Measurements from ENCODE around the gene ASS1. TPM values are rescaled to one million over a fixed set of nuclear protein-coding genes. Genes with fewer than 3 reads are reported as not detected.

ASS1 gene
- total and polyA plus RNA-seq, 12 donors = 27.4 to 147 (median 53.3) TPM

DNA sequence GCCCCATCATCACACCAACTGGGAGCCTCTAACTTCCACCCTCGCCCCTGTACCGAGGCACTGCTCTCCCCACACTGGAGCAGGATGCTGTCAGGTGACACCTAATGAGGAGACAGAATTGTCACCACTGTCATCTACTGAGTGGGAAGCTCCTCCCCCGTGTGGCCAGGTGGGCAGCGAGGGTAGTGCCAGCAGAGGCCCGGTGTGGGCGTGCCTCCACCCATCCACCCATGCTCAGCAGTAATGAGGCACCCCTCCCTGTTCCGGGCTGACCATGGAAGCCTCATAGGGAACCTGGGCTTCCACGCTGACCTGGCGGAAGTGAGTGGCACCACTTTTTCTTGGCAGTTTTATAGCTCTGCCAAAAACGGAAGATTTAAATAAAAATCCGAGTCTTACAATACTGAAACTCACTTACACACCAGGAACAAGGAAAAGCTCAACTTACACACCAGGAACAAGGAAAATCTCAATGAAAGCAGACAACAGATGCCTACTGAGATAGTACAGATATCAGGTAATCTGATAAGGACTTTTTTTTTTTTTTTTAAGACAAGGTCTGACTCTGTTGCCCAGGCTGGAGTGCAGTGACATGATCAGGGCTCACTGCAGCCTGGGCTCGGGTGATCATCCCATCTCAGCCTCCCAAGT is 30.6 kb upstream of the ASS1 start:
- TF ChIP-seq, protein P1, sequence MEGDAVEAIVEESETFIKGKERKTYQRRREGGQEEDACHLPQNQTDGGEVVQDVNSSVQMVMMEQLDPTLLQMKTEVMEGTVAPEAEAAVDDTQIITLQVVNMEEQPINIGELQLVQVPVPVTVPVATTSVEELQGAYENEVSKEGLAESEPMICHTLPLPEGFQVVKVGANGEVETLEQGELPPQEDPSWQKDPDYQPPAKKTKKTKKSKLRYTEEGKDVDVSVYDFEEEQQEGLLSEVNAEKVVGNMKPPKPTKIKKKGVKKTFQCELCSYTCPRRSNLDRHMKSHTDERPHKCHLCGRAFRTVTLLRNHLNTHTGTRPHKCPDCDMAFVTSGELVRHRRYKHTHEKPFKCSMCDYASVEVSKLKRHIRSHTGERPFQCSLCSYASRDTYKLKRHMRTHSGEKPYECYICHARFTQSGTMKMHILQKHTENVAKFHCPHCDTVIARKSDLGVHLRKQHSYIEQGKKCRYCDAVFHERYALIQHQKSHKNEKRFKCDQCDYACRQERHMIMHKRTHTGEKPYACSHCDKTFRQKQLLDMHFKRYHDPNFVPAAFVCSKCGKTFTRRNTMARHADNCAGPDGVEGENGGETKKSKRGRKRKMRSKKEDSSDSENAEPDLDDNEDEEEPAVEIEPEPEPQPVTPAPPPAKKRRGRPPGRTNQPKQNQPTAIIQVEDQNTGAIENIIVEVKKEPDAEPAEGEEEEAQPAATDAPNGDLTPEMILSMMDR (IDR thresholded peaks at IDR 0.05) = no peak
- DNase-seq (no peak), ATAC-seq (no peak)
- Histone ChIP-seq H3K27me3 (no peaks in the 10 kb centered on the region), H3K27ac (no peak overlapping the region), H3K36me3 (peaks cover 0 to 14% (median 0%) of the 10 kb centered on the region in 9 donors), H3K9me3 (no peaks in the 10 kb centered on the region), H3K4me1 (no peaks in the 10 kb centered on the region), H3K4me3 (no peak overlapping the region)
- WGBS, 2 donors = 92 to 94% methylated on average over 12 of the region's 12 CpGs
- intact Hi-C loops (cut with DNase I) = loop anchor here in 1 of 10 donors (10.0 kb wide), 1 partner anchor 61 kb away; no protein-coding TSS in a partner anchor

DNA sequence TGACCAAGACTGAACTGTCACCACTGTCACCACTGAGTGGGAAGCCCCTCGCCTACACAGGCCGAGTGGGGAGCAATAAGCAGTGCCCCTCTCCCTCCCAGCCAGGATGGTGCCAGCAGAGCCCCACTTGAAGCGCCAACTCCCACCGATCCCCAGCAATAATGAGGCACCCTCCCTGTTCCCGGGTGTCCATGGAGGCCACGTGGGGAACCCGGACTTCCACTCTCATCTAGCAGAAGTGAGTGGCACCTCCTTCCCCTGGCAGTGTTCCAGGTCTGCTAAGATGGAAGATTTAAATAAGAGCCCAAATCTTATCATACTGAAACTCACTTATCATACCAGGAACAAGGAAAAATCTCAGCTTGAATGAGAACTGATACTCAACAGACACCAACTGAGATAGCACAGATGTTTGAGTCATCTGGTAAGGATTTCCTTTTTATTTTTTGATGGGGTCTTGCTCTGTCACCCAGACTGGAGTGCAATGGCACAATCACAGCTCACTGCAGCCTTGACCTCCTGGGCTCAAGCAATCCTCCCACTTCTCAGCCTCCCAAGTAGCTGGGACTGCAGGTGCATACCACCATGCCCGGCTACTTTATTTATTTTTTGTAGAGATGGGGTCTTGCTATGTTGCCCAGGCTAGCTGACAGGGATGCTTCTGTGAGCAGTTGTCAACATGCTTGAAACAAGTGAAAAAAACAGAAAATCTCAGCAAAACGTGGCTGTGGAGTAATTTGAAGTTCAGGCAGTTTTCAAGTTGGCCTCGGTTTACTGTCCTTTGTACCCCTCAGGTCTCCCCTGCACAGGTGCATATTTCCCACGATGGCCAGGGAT is 29.6 kb upstream of the ASS1 start:
- intact Hi-C loops (cut with DNase I) = loop anchor here in 1 of 10 donors (10.0 kb wide), 1 partner anchor 60 kb away; no protein-coding TSS in a partner anchor
- no peaks in the 10 kb centered on the region for H3K27me3 ChIP-seq
- 77 to 81% methylated on average over 11 of the region's 11 CpGs for WGBS, 2 donors

DNA sequence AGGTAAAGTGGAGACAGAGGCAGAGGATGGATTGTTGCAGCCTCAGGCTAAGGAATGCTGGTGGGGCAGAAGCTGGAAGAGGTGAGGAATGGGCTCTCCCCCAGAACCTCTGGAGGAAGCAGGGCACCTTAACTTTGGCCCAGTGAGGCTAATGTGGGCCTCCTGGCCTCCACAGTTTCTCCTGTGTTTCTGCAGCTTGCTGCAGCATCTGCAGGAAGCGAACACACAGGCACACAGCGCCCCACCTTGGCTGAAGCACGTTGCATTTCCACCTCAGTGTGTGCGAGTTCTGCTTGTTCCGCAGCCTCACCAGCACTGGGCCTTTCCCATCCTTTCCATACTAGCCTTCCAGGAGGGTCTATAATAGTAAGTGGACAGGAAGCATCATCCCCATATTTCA is 27.2 kb upstream of the ASS1 start:
- H3K4me3 ChIP-seq = no peak overlapping the region
- no peaks in the 10 kb centered on the region for H3K27me3 ChIP-seq
- no peak for ATAC-seq
- H3K4me1 ChIP-seq = no peaks in the 10 kb centered on the region
- H3K36me3 ChIP-seq = peaks cover 0 to 8% (median 0%) of the 10 kb centered on the region in 9 donors
- intact Hi-C loops (cut with DNase I) = loop anchor here in 1 of 10 donors (10.0 kb wide), 1 partner anchor 57 kb away; no protein-coding TSS in a partner anchor
- H3K27ac ChIP-seq = no peak overlapping the region
- DNase-seq = no peak
- H3K9me3 ChIP-seq = no peaks in the 10 kb centered on the region
- 80 to 83% methylated on average over 5 of the region's 5 CpGs for WGBS, 2 donors
- TF ChIP-seq, protein P1 (IDR thresholded peaks at IDR 0.05) = no peak

More for the DNA sequence above, 29.6 kb upstream of the ASS1 start:
- no peak overlapping the region for H3K27ac ChIP-seq
- DNase-seq (no peak), ATAC-seq (no peak)
- H3K4me3 ChIP-seq = no peak overlapping the region
- TF ChIP-seq, protein P1 (IDR thresholded peaks at IDR 0.05) = no peak
- no peaks in the 10 kb centered on the region for H3K4me1 ChIP-seq
- H3K9me3 ChIP-seq = no peaks in the 10 kb centered on the region
- H3K36me3 ChIP-seq = peaks cover 0 to 8% (median 0%) of the 10 kb centered on the region in 9 donors

DNA sequence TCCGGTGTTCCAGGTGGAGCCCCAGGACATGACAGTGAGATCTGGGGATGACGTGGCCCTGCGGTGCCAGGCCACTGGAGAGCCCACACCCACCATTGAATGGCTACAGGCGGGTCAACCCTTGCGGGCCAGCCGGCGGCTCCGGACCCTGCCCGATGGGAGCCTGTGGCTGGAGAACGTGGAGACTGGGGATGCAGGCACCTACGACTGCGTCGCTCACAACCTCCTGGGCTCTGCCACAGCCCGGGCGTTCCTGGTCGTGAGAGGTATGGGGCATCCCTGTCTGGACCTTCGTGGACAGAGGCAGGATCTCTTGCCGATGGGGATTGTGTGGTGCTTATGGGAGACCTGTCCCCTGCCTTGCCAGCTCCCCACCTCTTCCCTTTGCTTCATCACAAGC is 26.0 kb upstream of the ASS1 start:
- ATAC-seq (no peak), DNase-seq (no peak)
- 92 to 96% methylated on average over 18 of the region's 18 CpGs for WGBS, 2 donors
- TF ChIP-seq, protein P1 (IDR thresholded peaks at IDR 0.05) = no peak
- Histone ChIP-seq H3K36me3 (peaks cover 0 to 8% (median 0%) of the 10 kb centered on the region in 9 donors), H3K27me3 (no peaks in the 10 kb centered on the region), H3K27ac (no peak overlapping the region), H3K4me3 (no peak overlapping the region), H3K4me1 (peaks cover 0 to 11% (median 3%) of the 10 kb centered on the region in 9 donors), H3K9me3 (no peaks in the 10 kb centered on the region)
- intact Hi-C loops (cut with DNase I) = loop anchor here in 1 of 10 donors (10.0 kb wide), 1 partner anchor 56 kb away; no protein-coding TSS in a partner anchor
